NCI-H187 treated with DMSO at 0.1 percent for 48 hours (cell line): Measurements from ENCODE around the gene POTEJ.
"Not testable (repeated sequence)": the region's sequence is repeated elsewhere in the genome, so short reads cannot be mapped to it uniquely, and the experiment has no call there.

Experiments used
- DNase-seq: peaks from one replicate; lab custom pipeline; 2025; lab: John Stamatoyannopoulos, UW

POTEJ gene

DNA sequence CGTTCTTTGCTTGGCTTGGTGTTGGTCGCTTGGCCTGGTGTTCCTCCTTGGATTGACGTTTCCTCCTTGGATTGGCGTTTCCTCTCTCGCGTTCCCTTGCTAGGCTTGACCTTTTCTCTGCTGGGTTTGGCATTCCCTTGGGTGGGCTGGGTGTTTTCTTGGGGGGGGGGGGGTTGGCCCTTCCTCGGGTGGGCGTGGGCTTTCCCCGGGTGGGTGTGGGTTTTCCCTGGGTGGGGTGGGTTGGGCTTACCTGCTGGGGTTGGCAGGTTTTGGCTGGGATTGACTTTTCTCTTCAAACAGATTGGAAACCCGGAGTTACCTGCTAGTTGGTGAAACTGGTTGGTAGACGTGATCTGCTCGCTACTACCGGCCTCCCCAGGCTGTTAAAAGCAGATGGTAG lies at the start of gene POTEJ:
POTEJ (plus strand) TSS at position 301 of the 400 bp plus-strand sequence; CDS start at position 394, 93 bp downstream.
- not testable (repeated sequence) for DNase-seq

GRCh38 chr2:130566165-130566564 lies 45.1 kb upstream of the POTEJ start:
- DNase-seq = not testable (repeated sequence)

DNA sequence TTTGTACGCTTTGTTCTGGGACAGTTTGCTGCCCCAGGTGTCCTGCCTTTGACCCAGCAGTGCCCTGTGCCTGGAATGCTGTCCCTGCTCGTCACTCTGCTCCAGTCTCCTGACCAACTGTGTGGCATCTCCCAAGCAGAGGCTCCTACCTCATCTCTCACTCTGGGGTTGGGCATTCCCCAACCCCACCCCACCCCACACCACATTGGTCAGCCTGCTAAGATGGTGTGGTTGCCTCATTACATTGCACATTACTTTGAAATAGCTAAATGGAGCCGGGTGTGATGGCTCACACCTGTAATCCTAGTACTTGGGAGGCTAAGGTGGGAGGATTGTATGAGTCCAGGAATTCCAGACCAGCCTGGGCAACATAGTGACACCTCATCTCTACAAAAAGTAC lies 39.3 kb upstream of the POTEJ start:
- not testable (repeated sequence) for DNase-seq

GRCh38 chr2:130574230-130574629 lies 37.0 kb upstream of the POTEJ start:
- DNase-seq = not testable (repeated sequence)

DNA sequence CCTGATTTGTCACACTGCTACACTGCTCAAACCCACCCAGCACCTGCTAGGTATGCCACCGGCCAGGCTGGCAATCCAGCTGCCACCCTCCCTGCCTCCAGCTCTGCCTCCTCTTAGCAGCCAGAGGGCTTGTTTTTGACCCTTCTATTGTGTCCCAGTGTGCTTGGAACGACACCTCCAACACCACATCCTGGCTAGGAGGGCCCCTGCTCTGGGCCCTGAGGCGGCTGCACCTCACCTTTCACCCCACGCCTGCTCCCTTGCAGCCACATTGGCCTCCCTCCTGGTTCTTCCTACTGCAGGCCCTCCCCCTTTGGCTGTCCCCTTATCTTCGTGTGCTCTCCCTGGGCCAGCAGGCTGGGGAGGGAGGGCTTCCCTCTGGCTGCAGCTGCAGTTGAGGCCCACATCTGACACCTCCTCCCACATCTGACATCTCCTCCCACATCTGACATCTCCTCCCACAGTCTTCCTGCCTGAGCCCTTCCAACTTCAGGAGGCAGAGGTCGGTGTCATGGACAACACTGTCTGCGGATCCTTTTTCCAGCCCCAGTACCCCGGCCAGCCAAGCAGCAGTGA lies 34.9 kb upstream of the POTEJ start:
- DNase-seq = not testable (repeated sequence)

GRCh38 chr2:130577559-130577958 lies 33.7 kb upstream of the POTEJ start:
- not testable (repeated sequence) for DNase-seq

DNA sequence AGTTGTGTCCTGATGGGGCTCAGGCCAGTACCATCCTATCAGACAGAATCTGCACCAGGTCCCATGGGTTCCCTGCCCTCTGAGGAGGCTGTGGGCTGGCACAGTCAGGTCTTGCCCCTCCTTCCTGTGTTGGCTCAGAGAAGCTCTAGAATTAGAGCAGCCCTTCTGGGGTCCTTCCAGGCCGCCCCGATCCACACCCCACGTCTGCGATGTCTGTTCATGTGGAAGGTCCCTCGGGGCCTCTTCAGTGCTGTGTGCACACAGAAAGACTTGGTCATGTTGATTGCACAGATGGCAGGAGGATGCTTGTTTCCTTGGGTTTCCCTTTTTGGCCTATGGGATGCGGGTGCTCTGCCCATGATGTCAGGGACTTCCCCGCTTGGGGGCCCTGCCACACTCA lies 32.1 kb upstream of the POTEJ start:
- DNase-seq = not testable (repeated sequence)

- DNase-seq = not testable (repeated sequence)
Observed at GRCh38 chr2:130581491-130581890, 29.7 kb upstream of the POTEJ start.

- not testable (repeated sequence) for DNase-seq
Observed at GRCh38 chr2:130582970-130583369, 28.3 kb upstream of the POTEJ start.

GRCh38 chr2:130583582-130583981 lies 27.7 kb upstream of the POTEJ start:
- DNase-seq = not testable (repeated sequence)

GRCh38 chr2:130584726-130585125 lies 26.5 kb upstream of the POTEJ start:
- not testable (repeated sequence) for DNase-seq

- not testable (repeated sequence) for DNase-seq
Observed at GRCh38 chr2:130588688-130589458, 22.4 kb upstream of the POTEJ start.

GRCh38 chr2:130590170-130590841 lies 20.9 kb upstream of the POTEJ start:
- DNase-seq = not testable (repeated sequence)

DNA sequence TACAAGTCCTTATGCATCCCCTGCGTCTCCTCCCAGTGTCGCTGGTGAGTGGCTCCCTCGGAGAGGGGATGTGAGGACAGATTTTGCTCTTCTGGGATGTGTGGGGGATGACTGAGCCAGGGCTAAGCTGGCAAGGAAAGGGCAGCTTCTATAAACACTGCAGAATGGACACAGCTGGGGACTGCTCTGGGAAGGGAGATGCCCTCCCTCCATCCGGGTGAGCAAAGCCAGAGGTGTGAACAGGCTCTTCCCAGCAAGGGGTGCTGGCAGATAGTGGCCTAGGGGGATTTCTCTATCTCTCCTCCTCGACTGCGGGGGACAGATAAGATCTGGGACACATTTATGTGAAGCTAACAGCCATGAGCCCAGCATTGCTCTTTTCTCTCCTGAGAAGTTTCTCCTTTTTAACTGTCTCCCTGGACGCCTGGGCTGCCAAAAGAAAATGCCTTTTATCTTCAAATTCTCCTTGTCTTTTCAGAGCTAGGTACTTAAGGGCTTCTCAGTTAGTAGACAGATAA lies 20.3 kb upstream of the POTEJ start:
- DNase-seq = not testable (repeated sequence)

GRCh38 chr2:130592791-130593414 lies 18.3 kb upstream of the POTEJ start:
- not testable (repeated sequence) for DNase-seq

DNA sequence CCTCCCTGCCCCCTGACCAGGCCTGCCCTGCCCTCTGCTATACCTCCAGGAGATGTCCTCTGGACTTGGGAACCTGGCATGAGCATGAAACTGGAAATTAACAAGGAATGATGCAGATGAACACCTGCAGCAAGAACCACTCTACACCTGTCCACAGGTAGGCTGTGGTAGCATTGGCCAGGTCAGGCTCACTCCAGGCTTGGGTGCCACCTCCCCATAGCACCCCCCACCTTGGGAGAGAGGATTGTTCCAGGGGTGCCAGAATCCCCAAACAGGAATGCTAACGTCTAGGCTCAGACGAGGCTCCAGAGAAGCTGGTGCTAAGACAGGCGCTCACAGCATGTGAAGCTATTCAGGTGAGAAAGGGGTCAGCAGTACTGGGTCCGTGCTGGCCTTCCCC lies 17.2 kb upstream of the POTEJ start:
- not testable (repeated sequence) for DNase-seq

DNA sequence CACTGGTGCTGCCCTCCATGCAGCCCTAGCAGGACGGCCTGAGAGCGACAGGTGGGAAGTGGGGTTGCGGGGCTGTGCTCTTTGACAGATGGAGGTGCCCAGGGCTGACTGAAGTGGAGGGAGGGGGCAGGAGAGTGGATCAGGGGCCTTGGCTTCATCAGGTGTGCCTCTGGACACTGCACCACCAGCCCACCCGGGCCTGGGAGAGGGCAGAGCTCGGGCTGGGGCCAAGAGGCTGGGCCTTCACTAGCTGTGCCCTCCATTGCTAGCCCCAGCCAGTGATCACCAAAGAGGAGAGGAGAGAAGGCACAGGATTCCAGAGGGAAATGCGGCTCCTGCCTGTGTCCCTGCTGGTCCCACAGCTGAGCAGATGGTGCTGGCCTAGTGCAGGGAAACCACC lies 14.5 kb upstream of the POTEJ start:
- not testable (repeated sequence) for DNase-seq

- DNase-seq = not testable (repeated sequence)
Observed at GRCh38 chr2:130597994-130598393, 13.2 kb upstream of the POTEJ start.

GRCh38 chr2:130598463-130598862 lies 12.8 kb upstream of the POTEJ start:
- DNase-seq = not testable (repeated sequence)

GRCh38 chr2:130599393-130599792 lies 11.8 kb upstream of the POTEJ start, which contains the start of gene CFC1:
TSS of gene CFC1 (minus strand) at chr2:130599575. CDS start at chr2:130599287, 288 bp downstream.
- not testable (repeated sequence) for DNase-seq

DNA sequence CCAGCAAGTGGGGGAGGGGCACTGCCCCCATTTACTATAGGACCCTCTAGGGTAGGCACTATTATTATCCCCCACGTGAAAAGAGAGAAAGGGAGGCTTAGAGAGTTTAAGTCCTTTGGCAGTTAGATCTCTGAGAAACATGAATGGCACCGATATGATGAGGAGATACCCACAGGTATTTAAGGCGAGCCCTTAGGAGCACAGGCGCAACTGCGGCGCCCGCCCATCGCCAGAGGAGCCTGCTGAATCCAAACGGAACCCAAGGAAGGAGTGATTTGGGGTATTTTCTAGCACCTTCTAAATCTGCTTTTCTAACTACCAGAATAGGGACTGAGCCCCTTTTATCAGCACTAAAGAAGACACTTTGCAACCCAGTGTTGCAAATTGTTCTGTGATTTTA lies 11.3 kb upstream of the POTEJ start:
- DNase-seq = not testable (repeated sequence)
